OCI-LY1 (cell line): Measurements from ENCODE around the gene TBP.
A peak's percentile ranks its signal among the peaks of the same experiment; 100 is the strongest.

ENCODE experiments used
- H2AFZ ChIP-seq: fragments of 200-600 bp; sonication (generic), shearing (Covaris generic); 2 replicates; pipeline ENCODE4 v1.6.0; 2014; ENCODE audit warnings: antibody characterized with exemption, mild to moderate bottlenecking, low read length
- H3F3A ChIP-seq: fragments of 200-600 bp; sonication (generic), shearing (Covaris generic); 2 replicates; pipeline ENCODE4 v1.6.0; 2014; ENCODE audit warnings: mild to moderate bottlenecking, antibody characterized with exemption, low read length, moderate library complexity; ENCODE audit not compliant: insufficient read depth
- H3K27ac ChIP-seq: fragments of 200-600 bp; sonication (generic); 2 replicates; pipeline ENCODE4 v1.5.1; 2014; ENCODE audit warnings: low read length, mixed run types, mild to moderate bottlenecking, low read depth; ENCODE audit not compliant: poor library complexity, severe bottlenecking
- H3K27me3 ChIP-seq: fragments of 200-600 bp; sonication (generic); 2 replicates; pipeline ENCODE4 v1.6.0; 2014; ENCODE audit warnings: antibody characterized with exemption, mild to moderate bottlenecking, low read length, moderate library complexity; ENCODE audit not compliant: insufficient read depth
- H3K36me3 ChIP-seq: fragments of 200-600 bp; sonication (generic); 2 replicates; pipeline ENCODE4 v1.6.1; 2014; ENCODE audit warnings: mild to moderate bottlenecking, antibody characterized with exemption, low read length, moderate library complexity, mixed read lengths; ENCODE audit not compliant: insufficient read depth
- H3K4me1 ChIP-seq: fragments of 200-600 bp; sonication (generic); 2 replicates; pipeline ENCODE4 v1.5.1; 2014; ENCODE audit warnings: mild to moderate bottlenecking, low read length, moderate library complexity; ENCODE audit not compliant: insufficient read depth, severe bottlenecking
- H3K4me2 ChIP-seq: fragments of 200-600 bp; sonication (generic), shearing (Covaris generic); 2 replicates; pipeline ENCODE4 v1.6.1; 2014; ENCODE audit warnings: low read length
- H3K4me3 ChIP-seq: fragments of 200-600 bp; sonication (generic); 2 replicates; pipeline ENCODE4 v1.5.1; 2014; ENCODE audit warnings: low read length, low read depth, mild to moderate bottlenecking, mixed read lengths; ENCODE audit not compliant: poor library complexity, severe bottlenecking
- H3K79me2 ChIP-seq: fragments of 200-600 bp; shearing (Covaris generic); 2 replicates; pipeline ENCODE4 v1.6.1; 2016; ENCODE audit warnings: mixed run types, low read length, mixed read lengths; ENCODE audit not compliant: insufficient read depth
- H3K9ac ChIP-seq: fragments of 200-600 bp; sonication (generic), shearing (Covaris generic); 2 replicates; pipeline ENCODE4 v1.6.1; 2014; ENCODE audit warnings: mild to moderate bottlenecking, low read length, mixed read lengths
- H3K9me2 ChIP-seq: fragments of 200-600 bp; sonication (generic), shearing (Covaris generic); 2 replicates; pipeline ENCODE4 v1.6.1; 2014; ENCODE audit warnings: low read depth, mild to moderate bottlenecking, low read length, mixed read lengths
- H3K9me3 ChIP-seq: fragments of 200-600 bp; shearing (Covaris generic); 2 replicates; pipeline ENCODE4 v1.6.1; 2014; ENCODE audit warnings: low read length, mixed read lengths
- H4K20me1 ChIP-seq: fragments of 200-600 bp; sonication (generic), shearing (Covaris generic); 2 replicates; pipeline ENCODE4 v1.6.0; 2016; ENCODE audit warnings: mild to moderate bottlenecking, low read length; ENCODE audit not compliant: insufficient read depth
- EZH2 ChIP-seq: fragments of 200-600 bp; sonication (generic), shearing (Covaris generic); IDR thresholded peaks from 2 replicates; pipeline ENCODE4 v1.8.0; 2017; ENCODE audit warnings: borderline replicate concordance, mixed run types, mild to moderate bottlenecking, antibody characterized with exemption, low read length, moderate library complexity, mixed read lengths
- TF ChIP-seq, protein P1 (sequence below): fragments of 200-600 bp; sonication (generic), shearing (Covaris generic); IDR thresholded peaks from 2 replicates; pipeline ENCODE4 v1.5.1; 2017; ENCODE audit warnings: mild to moderate bottlenecking, antibody characterized with exemption, low read length, moderate library complexity, mixed read lengths

Gene TBP

DNA sequence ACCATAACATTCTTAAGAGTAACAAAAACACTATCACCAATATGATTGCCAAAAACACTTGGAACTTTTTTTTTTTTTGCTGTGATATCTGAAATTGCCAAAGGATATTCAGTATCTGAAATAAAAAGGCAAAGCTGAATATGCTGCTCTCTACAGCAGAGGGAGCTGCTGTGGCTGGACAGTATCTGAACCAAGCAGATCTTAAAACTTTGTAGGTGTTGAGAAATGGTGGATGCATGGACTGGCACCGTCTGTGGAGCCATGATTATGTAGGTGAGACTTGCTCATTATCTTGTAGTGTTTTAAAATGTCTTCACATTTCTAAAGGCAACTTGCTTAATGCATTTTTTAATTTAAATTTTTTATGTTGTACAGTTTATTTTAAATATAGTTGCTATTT is 21.1 kb downstream of the TBP start:
- no peaks in the 10 kb centered on the region for H3K9me2 ChIP-seq
- H3K4me2 ChIP-seq = no peak overlapping the region
- H4K20me1 ChIP-seq = no peaks in the 10 kb centered on the region
- H3K79me2 ChIP-seq = no peaks in the 10 kb centered on the region
- no peak overlapping the region for H3K27ac ChIP-seq
- H3K9me3 ChIP-seq = no peaks in the 10 kb centered on the region
- H3K4me1 ChIP-seq = no peaks in the 10 kb centered on the region
- no peak overlapping the region for H2AFZ ChIP-seq
- no peak for TF ChIP-seq EZH2
- TF ChIP-seq, protein P1, sequence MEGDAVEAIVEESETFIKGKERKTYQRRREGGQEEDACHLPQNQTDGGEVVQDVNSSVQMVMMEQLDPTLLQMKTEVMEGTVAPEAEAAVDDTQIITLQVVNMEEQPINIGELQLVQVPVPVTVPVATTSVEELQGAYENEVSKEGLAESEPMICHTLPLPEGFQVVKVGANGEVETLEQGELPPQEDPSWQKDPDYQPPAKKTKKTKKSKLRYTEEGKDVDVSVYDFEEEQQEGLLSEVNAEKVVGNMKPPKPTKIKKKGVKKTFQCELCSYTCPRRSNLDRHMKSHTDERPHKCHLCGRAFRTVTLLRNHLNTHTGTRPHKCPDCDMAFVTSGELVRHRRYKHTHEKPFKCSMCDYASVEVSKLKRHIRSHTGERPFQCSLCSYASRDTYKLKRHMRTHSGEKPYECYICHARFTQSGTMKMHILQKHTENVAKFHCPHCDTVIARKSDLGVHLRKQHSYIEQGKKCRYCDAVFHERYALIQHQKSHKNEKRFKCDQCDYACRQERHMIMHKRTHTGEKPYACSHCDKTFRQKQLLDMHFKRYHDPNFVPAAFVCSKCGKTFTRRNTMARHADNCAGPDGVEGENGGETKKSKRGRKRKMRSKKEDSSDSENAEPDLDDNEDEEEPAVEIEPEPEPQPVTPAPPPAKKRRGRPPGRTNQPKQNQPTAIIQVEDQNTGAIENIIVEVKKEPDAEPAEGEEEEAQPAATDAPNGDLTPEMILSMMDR = peak; percentile 39; the same call in 1 of the 2 replicates
- no peak overlapping the region for H3K9ac ChIP-seq
- H3F3A ChIP-seq = no peaks in the 10 kb centered on the region
- H3K4me3 ChIP-seq = no peak overlapping the region
- H3K27me3 ChIP-seq = no peaks in the 10 kb centered on the region
- peaks cover 85% of the 10 kb centered on the region for H3K36me3 ChIP-seq

GRCh38 chr6:170578909-170579308 is 24.7 kb downstream of the TBP start:
- Histone ChIP-seq H3K79me2 (peaks cover 9% of the 10 kb centered on the region), H3K4me1 (peaks cover 11% of the 10 kb centered on the region), H3K9me2 (no peaks in the 10 kb centered on the region), H2AFZ (no peak overlapping the region), H3K36me3 (peaks cover 78% of the 10 kb centered on the region), H3K9ac (no peak overlapping the region), H3K4me2 (no peak overlapping the region), H3K9me3 (no peaks in the 10 kb centered on the region), H4K20me1 (no peaks in the 10 kb centered on the region), H3K27me3 (no peaks in the 10 kb centered on the region), H3K27ac (no peak overlapping the region), H3F3A (no peaks in the 10 kb centered on the region), H3K4me3 (no peak overlapping the region)
- no peak for TF ChIP-seq EZH2
- TF ChIP-seq, protein P1 = no peak

- Histone ChIP-seq H3K9me3 (no peaks in the 10 kb centered on the region), H3F3A (no peaks in the 10 kb centered on the region), H3K4me2 (peak overlapping the region; percentile 73), H3K79me2 (peaks cover 9% of the 10 kb centered on the region), H3K9me2 (no peaks in the 10 kb centered on the region), H3K9ac (peak overlapping the region; percentile 95), H3K4me1 (peaks cover 20% of the 10 kb centered on the region), H3K27me3 (no peaks in the 10 kb centered on the region), H3K36me3 (peaks cover 44% of the 10 kb centered on the region), H4K20me1 (no peaks in the 10 kb centered on the region), H3K4me3 (peak overlapping the region; percentile 93), H3K27ac (peak overlapping the region; percentile 53), H2AFZ (no peak overlapping the region)
- TF ChIP-seq, protein P1 = no peak; the same call in 1 of the 2 replicates
- no peak for TF ChIP-seq EZH2
Observed at GRCh38 chr6:170583756-170584180, 29.6 kb downstream of the TBP start.
